Activated CD8-positive, alpha-beta memory T cell treated with anti-CD3 and anti-CD28 coated beads, Interleukin-2, amount 50 U/mL, for 1 hour (primary cell): ENCODE measurements around the gene COL4A1.

Experiments
- DNase-seq: peaks from one replicate; pipeline ENCODE4 v3.0.0-alpha.2; 2020; ENCODE audit errors: extremely low read depth

COL4A1 gene

DNA sequence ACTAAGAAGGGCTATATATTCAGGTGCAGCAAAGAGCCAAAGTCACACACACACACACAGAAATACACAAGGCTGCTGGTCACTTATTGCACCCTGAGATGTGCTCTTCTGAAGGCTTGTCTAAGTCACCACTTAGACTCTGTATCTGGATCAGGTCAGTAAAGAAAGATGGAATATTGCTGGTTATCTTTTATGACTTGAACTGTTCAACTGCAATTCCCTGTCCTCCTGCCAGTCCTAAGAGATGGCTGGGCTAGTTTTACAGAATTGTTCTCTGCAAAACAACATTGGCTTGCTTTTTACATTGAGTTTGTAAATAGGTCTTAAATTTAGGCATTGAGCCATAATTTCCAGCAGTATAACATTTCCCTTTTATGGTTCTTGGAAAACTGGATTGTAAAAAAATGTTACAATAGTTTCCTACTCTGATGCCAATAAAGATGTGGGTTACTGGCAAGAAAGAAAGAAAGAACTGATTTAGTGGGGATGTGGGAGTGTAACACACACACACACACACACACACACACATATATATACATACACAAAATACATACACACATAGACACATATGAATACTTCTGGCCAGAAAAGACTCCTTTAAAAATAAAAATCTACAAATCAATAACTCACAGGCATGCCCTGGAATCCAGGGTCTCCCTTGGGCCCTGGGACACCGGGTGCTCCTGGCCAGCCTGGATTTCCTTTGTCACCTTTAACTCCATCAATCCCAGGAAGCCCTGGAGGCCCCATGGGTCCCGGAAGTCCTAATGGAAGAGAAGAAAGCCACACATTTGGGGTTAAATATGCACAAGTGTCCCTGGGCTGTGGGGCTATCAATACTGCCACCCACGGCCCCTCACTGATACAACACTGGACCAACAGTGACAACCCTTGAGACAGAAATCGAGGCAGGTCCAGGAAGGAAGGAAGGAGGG lies 137.7 kb downstream of the COL4A1 start:
- DNase-seq = no peak

GRCh38 chr13:110166598-110166997 lies 140.4 kb downstream of the COL4A1 start:
- DNase-seq = no peak

- DNase-seq = no peak
Observed at GRCh38 chr13:110164706-110165105, 142.3 kb downstream of the COL4A1 start.

GRCh38 chr13:110162866-110163658 lies 143.9 kb downstream of the COL4A1 start:
- no peak for DNase-seq

DNA sequence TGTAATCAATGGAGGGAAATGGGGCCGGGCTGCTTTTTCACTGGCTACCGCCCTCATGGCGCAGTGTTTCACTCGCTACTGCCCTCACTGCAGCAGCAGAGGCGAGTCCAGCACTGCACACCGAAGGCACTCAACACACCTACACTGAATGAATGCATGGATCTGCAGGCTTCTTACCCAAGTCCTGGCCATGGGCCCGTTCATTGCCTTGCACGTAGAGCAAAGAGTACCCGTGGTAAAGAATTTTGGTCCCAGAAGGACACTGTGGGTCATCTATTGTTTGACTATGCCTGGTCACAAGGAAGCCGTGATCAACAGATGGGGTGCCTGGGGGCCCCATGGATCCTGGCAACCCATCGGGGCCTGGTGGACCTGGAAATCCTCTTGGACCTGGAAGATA lies 144.9 kb downstream of the COL4A1 start:
- no peak for DNase-seq

DNA sequence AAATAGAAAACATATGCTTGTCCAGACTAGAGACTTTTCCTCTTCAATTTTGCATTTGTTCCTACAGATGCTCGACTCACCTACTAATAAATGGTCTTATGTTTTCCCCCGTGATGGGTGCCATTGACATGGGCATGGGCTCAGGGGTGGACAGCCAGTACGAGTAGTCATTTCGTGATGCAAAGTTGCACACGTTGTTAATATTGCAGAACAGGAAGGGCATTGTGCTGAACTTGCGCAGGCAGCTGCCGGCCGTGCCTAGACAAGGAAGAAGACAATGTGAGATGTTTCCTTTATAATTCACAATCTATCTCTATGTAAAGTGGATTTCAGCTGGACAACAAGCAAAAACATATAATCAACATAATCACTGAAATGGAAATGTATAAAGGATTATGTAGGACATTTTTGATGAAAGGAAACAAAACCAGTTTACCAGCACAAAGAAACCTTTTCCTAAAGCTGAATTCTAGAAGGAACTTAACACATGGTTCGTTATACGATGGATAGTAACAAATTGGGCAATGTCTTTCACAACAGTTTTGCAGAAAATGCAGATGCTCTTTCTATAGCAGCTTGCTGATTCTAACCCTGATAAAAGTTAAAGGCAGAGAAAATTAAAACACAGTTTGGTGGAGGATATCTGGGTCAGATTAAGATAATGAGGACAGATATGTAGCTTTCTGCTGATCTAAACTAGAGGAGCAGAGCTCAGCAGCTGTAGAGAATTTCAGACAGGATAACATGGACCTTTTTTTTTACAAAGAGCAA lies 145.7 kb downstream of the COL4A1 start:
- no peak for DNase-seq

DNA sequence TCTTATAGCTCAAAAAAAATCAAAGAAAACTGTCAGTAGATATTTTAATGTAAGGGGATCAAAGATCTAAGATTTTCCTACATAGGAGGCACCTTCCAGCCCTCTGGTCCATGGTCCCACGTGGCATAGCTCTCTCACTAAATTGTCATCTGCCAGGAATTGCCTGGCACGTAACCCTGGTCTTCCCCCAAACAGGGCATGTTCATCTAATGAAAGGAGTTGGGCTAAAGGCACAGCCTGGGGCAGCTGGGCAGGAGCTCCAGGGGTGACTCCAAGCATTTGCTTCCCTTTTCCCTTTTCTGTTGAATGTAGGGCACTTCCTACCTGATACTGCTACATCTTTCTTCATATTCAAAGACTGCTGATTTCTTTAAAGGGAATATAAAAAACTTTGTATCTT lies 148.7 kb downstream of the COL4A1 start:
- no peak for DNase-seq

GRCh38 chr13:110157718-110158117 lies 149.2 kb downstream of the COL4A1 start:
- DNase-seq = no peak

DNA sequence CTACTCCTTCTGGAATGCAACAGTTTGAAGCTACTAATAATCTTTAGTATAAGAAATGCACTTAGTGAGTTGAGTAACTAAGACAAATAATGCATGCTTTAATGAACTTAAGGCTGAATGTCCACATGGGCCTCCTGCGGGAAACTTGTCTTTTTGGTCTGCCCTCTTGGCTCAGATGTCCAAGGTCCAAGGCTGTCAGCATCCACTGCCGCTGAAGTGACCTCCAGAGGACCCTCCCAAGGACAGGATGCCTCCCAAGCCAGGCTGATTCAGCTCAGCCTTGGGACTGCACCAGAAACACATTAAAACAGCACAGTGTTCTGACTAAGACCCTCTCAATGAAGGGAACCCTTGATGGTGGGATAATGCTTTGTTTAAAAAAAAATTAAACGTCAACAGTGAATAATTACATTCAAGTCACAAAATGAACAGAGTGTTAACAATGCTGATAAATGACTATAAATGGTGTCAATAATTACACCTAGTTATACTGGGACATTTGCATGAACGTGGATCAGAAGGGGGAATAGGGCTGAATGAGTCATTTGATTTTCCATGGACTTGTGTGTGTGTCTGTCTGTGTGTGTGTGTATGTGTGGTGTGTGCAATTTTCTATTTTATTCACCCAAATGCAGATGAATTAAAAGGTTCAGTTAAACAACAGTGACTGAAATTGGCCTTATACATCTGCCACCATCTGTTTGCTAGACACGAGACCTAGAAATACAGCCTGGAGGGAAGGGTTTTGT lies 150.5 kb downstream of the COL4A1 start:
- no peak for DNase-seq

DNA sequence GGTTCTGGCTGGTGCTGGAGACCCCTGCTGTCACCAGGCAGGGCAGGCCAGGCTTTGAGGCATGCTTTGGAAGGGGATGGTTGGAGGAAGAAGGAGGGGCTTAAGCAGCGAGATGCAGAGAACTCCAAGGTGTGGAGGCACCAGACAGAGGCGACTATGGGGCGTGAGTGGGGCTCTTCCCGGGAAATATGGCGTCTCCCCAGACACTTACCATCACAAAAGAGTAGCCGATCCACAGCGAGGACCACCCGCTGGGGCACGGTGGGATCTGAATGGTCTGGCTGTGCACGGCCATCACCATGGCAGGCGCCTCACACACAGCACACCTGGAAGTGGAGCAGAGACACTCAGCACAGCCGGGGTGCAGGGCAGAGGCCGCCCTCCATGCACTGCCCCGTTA lies 151.9 kb downstream of the COL4A1 start:
- DNase-seq = no peak

DNA sequence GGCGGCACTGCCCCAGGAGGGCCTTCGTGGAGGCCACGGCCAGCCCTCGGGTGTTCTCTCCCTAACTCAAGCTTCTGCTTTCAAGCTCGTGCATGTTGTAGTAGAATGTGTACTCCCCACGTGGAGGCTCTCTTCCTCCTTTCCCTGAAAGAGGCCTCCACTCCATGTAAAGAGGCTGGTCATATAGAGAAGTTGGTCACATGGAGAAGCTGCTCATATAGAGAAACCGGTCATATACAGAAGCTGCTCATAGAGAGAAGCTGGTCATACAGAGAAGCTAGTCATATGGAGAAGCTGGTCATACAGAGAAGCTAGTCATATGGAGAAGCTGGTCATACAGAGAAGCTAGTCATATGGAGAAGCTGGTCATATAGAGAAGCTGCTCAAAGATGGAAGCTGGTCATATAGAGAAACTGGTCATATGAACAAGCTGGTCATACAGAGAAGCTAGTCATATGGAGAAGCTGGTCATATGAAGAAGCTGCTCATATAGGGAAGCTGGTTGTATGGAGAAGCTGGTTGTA lies 152.5 kb downstream of the COL4A1 start:
- no peak for DNase-seq

DNA sequence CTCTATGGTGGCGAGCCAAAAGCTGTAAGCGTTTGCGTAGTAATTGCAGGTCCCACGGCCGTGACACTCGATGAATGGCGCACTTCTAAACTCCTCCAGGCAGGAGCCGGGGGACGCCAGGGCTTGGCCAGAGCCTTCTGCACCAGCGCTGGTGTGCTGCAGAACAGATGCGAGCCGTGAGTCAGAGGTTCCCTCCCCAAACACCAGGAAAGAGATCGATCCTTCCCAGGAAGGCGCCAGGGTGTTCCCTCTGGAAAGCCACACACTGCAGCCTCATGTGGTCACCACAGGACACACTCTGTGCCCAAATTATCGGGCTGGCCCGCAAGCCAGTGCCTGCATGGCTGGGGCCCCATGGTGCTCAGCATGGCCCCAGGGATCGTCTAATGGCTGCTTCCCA lies 154.6 kb downstream of the COL4A1 start:
- no peak for DNase-seq

- no peak for DNase-seq
Observed at GRCh38 chr13:110151462-110151861, 155.5 kb downstream of the COL4A1 start.

- no peak for DNase-seq
Observed at GRCh38 chr13:110150384-110151101, 156.4 kb downstream of the COL4A1 start.

DNA sequence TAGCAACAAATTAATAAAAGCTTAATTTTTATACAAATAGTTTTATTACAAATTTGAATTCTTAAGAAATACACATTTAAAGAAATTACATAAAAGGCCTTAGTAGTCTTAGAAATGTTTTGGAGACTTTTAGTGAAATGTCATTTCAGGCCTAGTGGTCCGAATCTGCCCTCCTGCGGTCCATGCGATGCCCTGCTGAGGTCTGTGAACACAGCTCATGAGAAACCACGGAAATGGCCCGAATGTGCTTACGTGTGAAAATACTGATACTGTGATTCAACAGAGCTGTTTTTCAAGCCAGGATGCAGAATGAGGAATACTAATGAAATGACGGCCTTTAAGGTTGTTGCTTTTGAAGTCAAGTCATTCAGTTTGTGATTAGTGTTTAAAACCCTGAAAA lies 157.9 kb downstream of the COL4A1 start:
- DNase-seq = no peak

- DNase-seq = no peak
Observed at GRCh38 chr13:110140099-110140498, 166.9 kb downstream of the COL4A1 start.

- no peak for DNase-seq
Observed at GRCh38 chr13:110138700-110139036, 168.3 kb downstream of the COL4A1 start.

GRCh38 chr13:110138010-110138699 lies 168.8 kb downstream of the COL4A1 start:
- no peak for DNase-seq

DNA sequence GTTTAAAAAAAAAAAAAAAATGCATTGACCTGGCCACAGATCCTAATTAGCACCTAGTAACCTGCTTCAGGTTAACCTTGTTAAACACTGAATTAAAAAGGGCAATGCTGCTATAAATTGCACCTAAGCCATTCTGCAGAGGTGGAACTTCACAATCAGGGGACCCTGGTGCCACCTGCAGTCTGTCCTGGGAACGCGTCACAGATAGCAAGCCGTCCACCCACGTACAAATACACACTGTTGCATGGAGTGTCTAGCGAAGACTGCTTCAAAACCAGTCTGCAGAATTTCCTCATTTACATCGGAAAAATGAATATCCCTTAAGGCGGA lies 169.3 kb downstream of the COL4A1 start:
- DNase-seq = no peak
